Stimulated activated CD8-positive, alpha-beta memory T cell treated with anti-CD3 and anti-CD28 coated beads, Interleukin-15, amount 100 ng/mL, for 4 hours (primary cell): Measurements from ENCODE around the gene TMEM117.

Experiments used
- DNase-seq, 2 donors: peaks; one replicate each; pipeline ENCODE4 v3.0.0-alpha.2; 2020; ENCODE audit warnings: low read depth in 2 of 2

Gene TMEM117

GRCh38 chr12:43835656-43836474 is at the start of gene TMEM117:
Gene TMEM117, plus strand, starts transcription at chr12:43836081.
- DNase-seq, result peak; percentile 16 to 41

GRCh38 chr12:43786899-43787693 is 48.8 kb upstream of the TMEM117 start:
- no peak for DNase-seq

GRCh38 chr12:43789941-43790340 is 45.9 kb upstream of the TMEM117 start:
- DNase-seq, result no peak

DNA sequence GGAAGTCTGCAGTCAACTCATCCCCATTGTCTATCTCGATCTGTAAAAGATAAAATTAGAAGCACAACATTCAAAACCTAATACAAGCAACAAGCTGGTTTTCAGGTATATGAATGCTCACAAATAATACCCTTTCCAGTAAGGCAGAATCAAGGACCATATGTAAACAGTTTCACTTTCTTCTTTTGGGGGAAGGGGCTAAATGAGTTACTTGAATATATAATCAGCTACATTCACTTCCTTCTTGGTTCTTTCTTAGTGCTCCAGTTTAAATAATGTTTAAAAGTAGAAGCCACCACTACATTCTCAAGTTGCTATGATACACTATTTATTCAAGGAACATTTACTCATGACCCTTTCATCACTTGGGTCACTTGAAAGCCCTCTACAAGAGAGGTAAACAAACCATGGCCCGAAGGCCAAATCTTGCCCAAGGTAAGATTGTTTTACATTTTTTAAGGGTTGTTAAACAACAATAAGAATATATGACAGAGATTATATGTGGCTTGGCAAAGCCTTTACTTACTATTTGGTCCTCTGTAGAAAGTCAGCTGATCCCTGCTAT is 40.1 kb upstream of the TMEM117 start:
- DNase-seq, result no peak

DNA sequence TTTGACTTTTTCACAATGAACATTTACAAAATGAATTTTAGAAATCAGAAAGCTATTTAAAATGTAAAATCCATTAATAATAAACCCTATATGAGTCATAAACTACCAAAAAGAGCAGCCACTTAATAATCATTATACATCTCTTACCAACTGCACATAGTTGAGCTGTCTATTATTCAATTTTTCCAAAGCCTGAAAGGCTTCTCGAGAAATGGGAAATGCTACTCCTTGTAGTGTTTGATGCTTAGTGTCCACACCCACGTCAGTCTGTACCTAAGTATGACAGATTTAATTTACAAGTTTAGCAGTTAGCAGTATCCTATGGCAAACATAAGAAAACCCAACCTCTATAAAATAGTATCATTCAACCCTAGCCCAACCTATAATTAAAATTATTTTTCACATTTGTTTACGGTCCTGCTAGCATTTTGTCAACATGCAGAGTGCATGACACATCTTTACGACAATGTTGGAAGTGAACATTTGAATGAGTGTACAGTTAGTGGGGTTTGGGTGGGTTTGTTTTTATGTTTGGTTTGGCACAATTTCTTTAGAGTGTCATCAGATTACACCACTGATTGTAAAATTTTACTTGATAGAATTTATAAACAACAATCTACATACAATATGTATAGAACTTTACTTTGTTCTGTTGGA is 38.2 kb upstream of the TMEM117 start:
- no peak for DNase-seq

- DNase-seq, result no peak
Measured at GRCh38 chr12:43805149-43805859, 30.6 kb upstream of the TMEM117 start.

- peak; percentile 66 to 75 for DNase-seq
Measured at GRCh38 chr12:43805860-43806736, 29.8 kb upstream of the TMEM117 start, which contains the start of gene TWF1. Gene TWF1, minus strand, starts transcription at chr12:43806317. Its CDS starts 72 bp downstream, at chr12:43806245.

DNA sequence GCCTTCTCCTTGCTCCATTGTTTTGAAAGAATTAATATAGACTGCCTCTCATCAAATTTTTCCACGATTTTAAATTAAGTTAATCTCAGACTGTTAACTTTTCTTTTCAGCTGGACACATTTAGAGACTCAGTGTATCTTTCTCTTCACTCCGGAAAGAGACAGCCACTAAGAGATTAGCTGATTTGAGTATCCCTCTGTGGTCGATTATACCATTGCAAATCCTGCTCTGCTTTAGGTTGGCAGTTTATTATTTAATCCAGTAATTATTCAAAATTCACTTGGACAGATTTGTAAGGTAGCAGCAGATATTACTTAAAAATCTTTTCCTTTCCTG is 29.2 kb upstream of the TMEM117 start:
- no peak for DNase-seq

GRCh38 chr12:43807386-43807785 is 28.5 kb upstream of the TMEM117 start:
- DNase-seq, result no peak

- DNase-seq, result no peak
Measured at GRCh38 chr12:43812057-43812456, 23.8 kb upstream of the TMEM117 start.

- DNase-seq, result no peak
Measured at GRCh38 chr12:43812926-43813325, 23.0 kb upstream of the TMEM117 start.

- DNase-seq, result no peak
Measured at GRCh38 chr12:43815416-43815815, 20.5 kb upstream of the TMEM117 start.

- DNase-seq, result no peak
Measured at GRCh38 chr12:43816168-43816567, 19.7 kb upstream of the TMEM117 start.

DNA sequence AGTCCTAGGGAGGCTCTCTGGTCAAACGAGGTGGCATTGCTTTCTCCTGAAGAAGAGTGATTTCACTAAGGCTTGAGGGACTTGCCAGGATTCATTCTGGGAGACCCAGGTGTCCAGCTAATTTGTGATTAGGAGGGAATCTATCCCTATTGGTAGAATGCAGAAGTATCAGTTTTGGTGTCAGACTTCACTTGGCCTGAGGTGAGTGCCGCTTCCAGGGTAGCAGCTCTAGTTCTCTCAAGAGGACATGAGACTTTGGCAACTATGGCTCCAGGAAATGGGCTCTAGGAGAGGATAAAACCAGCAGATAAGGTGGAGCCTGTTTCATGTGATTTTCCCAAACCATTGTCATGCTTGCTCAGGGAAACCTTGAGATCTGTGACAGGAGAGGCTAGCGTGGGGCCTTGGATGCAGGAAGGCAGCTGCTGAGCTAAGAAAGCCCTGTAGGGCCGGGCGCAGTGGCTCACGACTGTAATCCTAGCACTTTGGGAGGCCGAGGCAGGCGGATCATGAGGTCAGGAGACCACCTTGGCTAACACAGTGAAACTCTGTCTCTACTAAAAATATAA is 11.6 kb upstream of the TMEM117 start:
- DNase-seq, result no peak

- DNase-seq, result no peak
Measured at GRCh38 chr12:43826681-43827080, 9.2 kb upstream of the TMEM117 start.

GRCh38 chr12:43827093-43827492 is 8.8 kb upstream of the TMEM117 start:
- no peak for DNase-seq

DNA sequence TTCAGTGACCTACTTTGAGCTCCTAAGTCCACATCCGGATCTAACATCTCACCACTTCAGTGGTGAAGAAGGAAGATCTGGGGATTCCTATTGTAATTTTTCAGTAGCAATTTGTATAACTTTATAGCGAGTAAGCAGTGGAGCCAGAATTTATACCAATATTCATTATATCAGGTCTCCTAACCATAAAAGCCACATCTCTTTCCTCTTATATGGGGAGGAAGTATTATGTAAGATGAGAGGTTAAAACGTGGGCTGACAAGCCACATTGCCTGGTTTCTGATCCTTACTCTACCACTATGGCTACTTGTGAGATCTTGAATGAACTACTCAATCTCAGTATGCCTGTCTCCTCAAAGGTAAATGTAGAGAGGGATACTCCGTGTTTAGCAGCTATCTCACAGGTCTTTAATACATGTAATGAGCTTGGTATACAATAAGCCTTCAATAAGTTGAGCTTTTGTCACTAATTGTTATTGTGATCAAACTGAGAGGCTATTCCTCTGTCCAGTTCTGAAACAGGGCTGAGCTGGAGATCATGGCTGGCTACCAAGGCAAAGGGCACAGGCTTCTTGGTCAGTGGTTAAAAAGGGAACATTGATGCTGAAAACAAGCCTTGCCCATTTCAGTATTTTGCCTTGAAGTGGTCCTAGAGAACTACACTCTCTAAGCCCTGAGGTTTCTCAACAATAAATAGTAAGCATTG is 3.3 kb upstream of the TMEM117 start:
- DNase-seq, result no peak

- no peak for DNase-seq
Measured at GRCh38 chr12:43835264-43835655, 621 bp upstream of the TMEM117 start.

DNA sequence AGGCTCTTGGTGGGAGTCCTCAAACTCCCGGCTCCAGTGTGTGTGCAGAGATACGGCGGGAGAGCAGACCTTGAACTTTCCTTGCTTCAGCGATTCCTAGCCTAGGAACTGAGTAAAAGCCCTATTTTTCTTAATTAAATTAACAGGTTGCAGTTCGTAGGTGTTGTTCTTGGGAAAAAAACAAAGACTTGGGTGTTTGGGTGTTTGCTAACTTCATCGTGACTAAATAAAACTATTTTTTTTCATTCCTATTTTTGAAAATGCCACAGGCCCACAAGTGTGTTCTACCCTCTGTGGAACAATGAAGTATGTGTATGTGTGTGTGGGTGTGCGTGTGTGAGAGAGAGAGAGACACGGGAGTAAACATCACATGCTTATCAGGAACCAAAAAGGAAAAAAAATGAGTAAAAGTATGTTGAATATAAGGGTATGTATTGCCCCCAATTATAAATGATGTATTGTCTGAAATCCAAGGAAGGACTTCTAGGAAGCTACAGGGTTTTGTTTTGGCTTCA is 651 bp downstream of the TMEM117 start:
- no peak for DNase-seq
